ENCODE data around the gene MAP3K2. TPM values are rescaled to one million over a fixed set of nuclear protein-coding genes. Genes with fewer than 3 reads are reported as not detected.

Gene MAP3K2
- total RNA-seq, 1 donor from 2014 or later: 79.5 TPM

GRCh38 chr2:127426501-127427354, 39.0 kb upstream of the MAP3K2 start:
- no peak for TF ChIP-seq CTCF (IDR thresholded peaks at IDR 0.05)
- Mint-ChIP-seq H3K4me3 (ENCODE audit: unreplicated experiment) (no peak overlapping the region), H3K9me3 (ENCODE audit: low read depth) (no peaks in the 10 kb centered on the region), H3K4me1 (ENCODE audit: low read depth) (peaks cover 17% of the 10 kb centered on the region), H3K27me3 (ENCODE audit: low read depth) (no peaks in the 10 kb centered on the region), H3K36me3 (ENCODE audit: low read depth) (peaks cover 2% of the 10 kb centered on the region), H3K27ac (ENCODE audit: unreplicated experiment) (no peak overlapping the region)
- no peak for DNase-seq (ENCODE audit: low spot score)

DNA sequence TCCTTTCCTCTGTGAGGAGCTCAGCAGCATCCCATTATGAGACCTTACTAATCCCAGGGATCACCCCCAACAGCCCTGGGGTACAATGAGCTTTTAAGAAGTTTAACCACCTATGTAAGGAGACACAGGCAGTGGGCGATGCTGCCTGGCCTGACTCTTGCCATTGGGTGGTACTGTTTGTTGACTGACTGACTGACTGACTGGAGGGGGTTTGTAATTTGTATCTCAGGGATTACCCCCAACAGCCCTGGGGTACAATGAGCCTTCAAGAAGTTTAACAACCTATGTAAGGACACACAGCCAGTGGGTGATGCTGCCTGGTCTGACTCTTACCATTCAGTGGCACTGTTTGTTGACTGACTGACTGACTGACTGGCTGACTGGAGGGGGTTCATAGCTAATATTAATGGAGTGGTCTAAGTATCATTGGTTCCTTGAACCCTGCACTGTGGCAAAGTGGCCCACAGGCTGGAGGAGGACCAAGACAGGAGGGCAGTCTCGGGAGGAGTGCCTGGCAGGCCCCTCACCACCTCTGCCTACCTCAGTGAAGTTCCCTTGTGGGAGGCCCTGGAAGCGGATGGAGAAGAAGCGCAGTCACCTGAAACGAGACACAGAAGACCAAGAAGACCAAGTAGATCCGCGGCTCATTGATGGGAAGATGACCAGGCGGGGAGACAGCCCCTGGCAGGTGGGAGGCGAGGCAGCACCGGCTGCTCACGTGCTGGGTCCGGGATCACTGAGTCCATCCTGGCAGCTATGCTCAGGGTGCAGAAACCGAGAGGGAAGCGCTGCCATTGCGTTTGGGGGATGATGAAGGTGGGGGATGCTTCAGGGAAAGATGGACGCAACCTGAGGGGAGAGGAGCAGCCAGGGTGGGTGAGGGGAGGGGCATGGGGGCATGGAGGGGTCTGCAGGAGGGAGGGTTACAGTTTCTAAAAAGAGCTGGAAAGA, 38.0 kb upstream of the MAP3K2 start:
- no peaks in the 10 kb centered on the region for H3K9me3 Mint-ChIP-seq (ENCODE audit: low read depth)
- peaks cover 2% of the 10 kb centered on the region for H3K36me3 Mint-ChIP-seq (ENCODE audit: low read depth)
- no peaks in the 10 kb centered on the region for H3K27me3 Mint-ChIP-seq (ENCODE audit: low read depth)
- H3K4me1 Mint-ChIP-seq (ENCODE audit: low read depth): peaks cover 17% of the 10 kb centered on the region
- no peak for DNase-seq (ENCODE audit: low spot score)
- no peak overlapping the region for H3K4me3 Mint-ChIP-seq (ENCODE audit: unreplicated experiment)
- no peak for TF ChIP-seq CTCF (IDR thresholded peaks at IDR 0.05)
- no peak overlapping the region for H3K27ac Mint-ChIP-seq (ENCODE audit: unreplicated experiment)

DNA sequence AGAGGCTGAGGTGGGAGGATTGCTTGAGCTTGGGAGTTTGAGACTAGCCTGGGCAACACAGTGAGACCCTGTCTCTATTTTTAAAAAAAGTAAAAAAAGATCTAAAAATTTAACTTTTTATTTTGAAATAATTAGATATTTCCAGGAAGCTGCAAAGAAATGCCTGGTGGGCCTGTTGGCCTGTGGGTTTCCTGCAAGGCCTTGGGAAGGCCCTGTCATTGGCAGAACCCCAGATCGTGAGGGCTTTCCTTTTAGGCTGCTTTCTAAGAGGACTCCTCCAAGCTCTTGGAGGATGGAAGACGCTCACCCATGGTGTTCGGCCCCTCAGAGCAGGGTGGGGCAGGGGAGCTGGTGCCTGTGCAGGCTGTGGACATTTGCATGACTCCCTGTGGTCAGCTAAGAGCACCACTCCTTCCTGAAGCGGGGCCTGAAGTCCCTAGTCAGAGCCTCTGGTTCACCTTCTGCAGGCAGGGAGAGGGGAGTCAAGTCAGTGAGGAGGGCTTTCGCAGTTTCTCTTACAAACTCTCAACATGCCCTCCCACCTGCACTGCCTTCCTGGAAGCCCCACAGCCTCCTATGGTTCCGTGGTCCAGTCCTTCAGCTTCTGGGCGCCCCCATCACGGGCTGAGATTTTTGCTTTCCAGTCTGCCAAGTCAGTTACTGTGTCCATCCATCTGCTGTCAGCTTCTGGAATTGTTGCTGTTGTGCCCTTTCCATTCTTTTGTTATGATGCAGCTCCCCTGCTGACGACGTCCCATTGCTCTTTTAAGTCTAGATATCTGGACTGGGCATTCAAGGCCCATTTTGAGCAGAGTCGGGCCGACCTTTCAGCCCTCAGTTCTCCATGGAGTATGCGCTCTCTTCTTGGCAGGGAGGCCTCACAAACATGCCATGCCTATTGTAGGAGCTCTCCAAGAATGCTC, 37.1 kb upstream of the MAP3K2 start:
- H3K4me1 Mint-ChIP-seq (ENCODE audit: low read depth): peaks cover 17% of the 10 kb centered on the region
- H3K27me3 Mint-ChIP-seq (ENCODE audit: low read depth): no peaks in the 10 kb centered on the region
- no peak for DNase-seq (ENCODE audit: low spot score)
- no peak overlapping the region for H3K27ac Mint-ChIP-seq (ENCODE audit: unreplicated experiment)
- H3K36me3 Mint-ChIP-seq (ENCODE audit: low read depth): peaks cover 2% of the 10 kb centered on the region
- H3K4me3 Mint-ChIP-seq (ENCODE audit: unreplicated experiment): no peak overlapping the region
- TF ChIP-seq CTCF (IDR thresholded peaks at IDR 0.05): peak; percentile 30
- H3K9me3 Mint-ChIP-seq (ENCODE audit: low read depth): no peaks in the 10 kb centered on the region

DNA sequence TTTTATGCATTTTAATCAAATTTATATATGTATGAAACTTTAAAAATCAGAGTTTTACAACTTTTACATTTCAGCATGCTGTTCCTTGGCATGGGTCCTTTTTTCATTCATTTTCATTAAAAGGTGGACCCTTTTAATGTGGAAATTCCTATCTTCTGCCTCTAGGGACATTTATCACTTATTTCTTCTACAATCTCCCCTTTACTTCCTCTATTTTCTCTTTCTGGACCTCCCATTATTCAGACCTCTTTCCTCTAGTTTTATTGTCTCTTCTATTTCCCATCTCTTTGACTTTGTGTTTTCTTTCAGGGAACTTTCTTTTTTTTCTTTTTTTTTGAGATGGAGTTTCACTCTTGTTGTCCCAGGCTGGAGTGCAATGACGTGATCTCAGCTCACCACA, 36.1 kb upstream of the MAP3K2 start:
- H3K27ac Mint-ChIP-seq (ENCODE audit: unreplicated experiment): peak overlapping the region; percentile 8
- no peak for DNase-seq (ENCODE audit: low spot score)

More for the DNA sequence above, 36.1 kb upstream of the MAP3K2 start:
- H3K4me3 Mint-ChIP-seq (ENCODE audit: unreplicated experiment): peak overlapping the region; percentile 73
- TF ChIP-seq CTCF (IDR thresholded peaks at IDR 0.05): peak; percentile 56
- H3K27me3 Mint-ChIP-seq (ENCODE audit: low read depth): no peaks in the 10 kb centered on the region
- peaks cover 20% of the 10 kb centered on the region for H3K4me1 Mint-ChIP-seq (ENCODE audit: low read depth)
- H3K36me3 Mint-ChIP-seq (ENCODE audit: low read depth): no peaks in the 10 kb centered on the region
- H3K9me3 Mint-ChIP-seq (ENCODE audit: low read depth): no peaks in the 10 kb centered on the region

Data from chondrocyte (in vitro differentiated cells).